Lower leg skin (tissue), 4 donors: Measurements from ENCODE around the gene HBA1. TPM values are rescaled to one million over a fixed set of nuclear protein-coding genes. Genes with fewer than 3 reads are reported as not detected.
"Not testable (repeated sequence)": the region's sequence is repeated elsewhere in the genome, so short reads cannot be mapped to it uniquely, and the experiment has no call there.

Source experiments
- DNase-seq, 2 donors: peaks; one replicate each; pipeline ENCODE4 v3.0.0-alpha.2; 2019; ENCODE audit warnings: low spot score in 2 of 2
- H3K4me3 ChIP-seq: fragments of 200-600 bp; sonication (generic); 2 replicates; pipeline ENCODE4 v1.5.1; 2017; ENCODE audit warnings: mild to moderate bottlenecking, low read depth; ENCODE audit not compliant: poor library complexity, severe bottlenecking
- POLR2A ChIP-seq, 2 donors: fragments of 450-650 bp; IDR thresholded peaks; one replicate each; pipeline ENCODE4 v1.6.1; 2016 to 2017; ENCODE audit warnings: antibody characterized with exemption in 2 of 2, mild to moderate bottlenecking in 1 of 2, moderate library complexity in 1 of 2
- WGBS, 2 donors: methylation state at CpG; one replicate each; pipeline ENCODE4 v1.1.5; 2018; 5-methylcytosine and 5-hydroxymethylcytosine counted together
- intact Hi-C: fragments of 100-400 bp; cut with DNase I; formaldehyde crosslinking; loops from one replicate; pipeline ENCODE4 v1.15.0; 2023; ENCODE audit warnings: low total_unique reads
- total RNA-seq, 4 donors: library from RNA; depleted of rRNA; stranded (reverse); fragments of >200 nt; gene quantifications; one replicate each; pipeline ENCODE4 v1.1.0, GENCODE V29; 2016
- TF ChIP-seq, protein P1 (sequence below), 3 donors: fragments of 450-650 bp; IDR thresholded peaks; one replicate each; pipeline ENCODE4 v1.5.1; 2016; ENCODE audit warnings: antibody characterized with exemption in 3 of 3, mild to moderate bottlenecking in 3 of 3, moderate library complexity in 2 of 3

The HBA1 gene
- total RNA-seq, 4 donors from 2014 or later = 2.5 to 474 (median 180) TPM

- H3K4me3 ChIP-seq = no peak overlapping the region
- 65 to 73% methylated on average over 7 of the region's 7 CpGs for WGBS, 2 donors
- intact Hi-C loops = no loop called here
- DNase-seq = no peak
- no peak for TF ChIP-seq POLR2A (IDR thresholded peaks at IDR 0.05)
- TF ChIP-seq, protein P1, sequence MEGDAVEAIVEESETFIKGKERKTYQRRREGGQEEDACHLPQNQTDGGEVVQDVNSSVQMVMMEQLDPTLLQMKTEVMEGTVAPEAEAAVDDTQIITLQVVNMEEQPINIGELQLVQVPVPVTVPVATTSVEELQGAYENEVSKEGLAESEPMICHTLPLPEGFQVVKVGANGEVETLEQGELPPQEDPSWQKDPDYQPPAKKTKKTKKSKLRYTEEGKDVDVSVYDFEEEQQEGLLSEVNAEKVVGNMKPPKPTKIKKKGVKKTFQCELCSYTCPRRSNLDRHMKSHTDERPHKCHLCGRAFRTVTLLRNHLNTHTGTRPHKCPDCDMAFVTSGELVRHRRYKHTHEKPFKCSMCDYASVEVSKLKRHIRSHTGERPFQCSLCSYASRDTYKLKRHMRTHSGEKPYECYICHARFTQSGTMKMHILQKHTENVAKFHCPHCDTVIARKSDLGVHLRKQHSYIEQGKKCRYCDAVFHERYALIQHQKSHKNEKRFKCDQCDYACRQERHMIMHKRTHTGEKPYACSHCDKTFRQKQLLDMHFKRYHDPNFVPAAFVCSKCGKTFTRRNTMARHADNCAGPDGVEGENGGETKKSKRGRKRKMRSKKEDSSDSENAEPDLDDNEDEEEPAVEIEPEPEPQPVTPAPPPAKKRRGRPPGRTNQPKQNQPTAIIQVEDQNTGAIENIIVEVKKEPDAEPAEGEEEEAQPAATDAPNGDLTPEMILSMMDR (IDR thresholded peaks at IDR 0.05) = no peak
These were observed 21.5 kb upstream of the HBA1 start for GRCh38 chr16:155031-155398.

DNA sequence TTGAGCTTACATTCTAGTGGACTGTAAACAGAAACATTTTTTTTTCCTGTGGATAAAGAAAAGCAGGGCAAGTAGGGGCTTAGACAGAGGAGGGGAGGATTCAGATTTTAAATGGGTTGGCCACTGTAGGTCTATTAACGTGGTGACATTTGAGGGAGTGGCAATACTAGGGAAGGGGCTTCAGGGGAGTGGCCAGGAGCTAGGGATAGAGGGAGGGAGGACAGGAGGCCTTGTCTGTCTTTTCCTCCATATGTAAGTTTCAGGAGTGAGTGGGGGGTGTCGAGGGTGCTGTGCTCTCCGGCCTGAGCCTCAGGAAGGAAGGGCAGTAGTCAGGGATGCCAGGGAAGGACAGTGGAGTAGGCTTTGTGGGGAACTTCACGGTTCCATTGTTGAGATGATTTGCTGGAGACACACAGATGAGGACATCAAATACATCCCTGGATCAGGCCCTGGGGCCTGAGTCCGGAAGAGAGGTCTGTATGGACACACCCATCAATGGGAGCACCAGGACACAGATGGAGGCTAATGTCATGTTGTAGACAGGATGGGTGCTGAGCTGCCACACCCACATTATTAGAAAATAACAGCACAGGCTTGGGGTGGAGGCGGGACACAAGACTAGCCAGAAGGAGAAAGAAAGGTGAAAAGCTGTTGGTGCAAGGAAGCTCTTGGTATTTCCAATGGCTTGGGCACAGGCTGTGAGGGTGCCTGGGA, 17.2 kb upstream of the HBA1 start:
- intact Hi-C loops = no loop called here
- TF ChIP-seq, protein P1 (IDR thresholded peaks at IDR 0.05) = no peak
- no peak for TF ChIP-seq POLR2A (IDR thresholded peaks at IDR 0.05)
- DNase-seq = no peak
- 38 to 45% methylated on average over 6 of the region's 6 CpGs for WGBS, 2 donors
- no peak overlapping the region for H3K4me3 ChIP-seq

DNA sequence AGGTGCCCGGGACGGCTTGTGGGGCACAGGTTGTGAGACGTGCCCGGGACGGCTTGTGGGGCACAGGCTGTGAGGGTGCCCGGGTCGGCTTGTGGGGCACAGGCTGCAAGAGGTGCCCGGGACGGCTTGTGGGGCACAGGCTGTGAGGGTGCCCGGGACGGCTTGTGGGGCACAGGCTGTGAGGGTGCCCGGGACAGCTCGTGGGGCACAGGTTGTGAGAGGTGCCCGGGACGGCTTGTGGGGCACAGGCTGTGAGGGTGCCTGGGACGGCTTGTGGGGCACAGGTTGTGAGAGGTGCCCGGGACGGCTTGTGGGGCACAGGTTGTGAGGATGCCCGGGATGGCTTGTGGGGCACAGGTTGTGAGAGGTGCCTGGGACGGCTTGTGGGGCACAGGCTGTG, 16.2 kb upstream of the HBA1 start:
- 65 to 72% methylated on average over 20 of the region's 20 CpGs for WGBS, 2 donors
- H3K4me3 ChIP-seq, intact Hi-C loops, DNase-seq: not testable (repeated sequence)

DNA sequence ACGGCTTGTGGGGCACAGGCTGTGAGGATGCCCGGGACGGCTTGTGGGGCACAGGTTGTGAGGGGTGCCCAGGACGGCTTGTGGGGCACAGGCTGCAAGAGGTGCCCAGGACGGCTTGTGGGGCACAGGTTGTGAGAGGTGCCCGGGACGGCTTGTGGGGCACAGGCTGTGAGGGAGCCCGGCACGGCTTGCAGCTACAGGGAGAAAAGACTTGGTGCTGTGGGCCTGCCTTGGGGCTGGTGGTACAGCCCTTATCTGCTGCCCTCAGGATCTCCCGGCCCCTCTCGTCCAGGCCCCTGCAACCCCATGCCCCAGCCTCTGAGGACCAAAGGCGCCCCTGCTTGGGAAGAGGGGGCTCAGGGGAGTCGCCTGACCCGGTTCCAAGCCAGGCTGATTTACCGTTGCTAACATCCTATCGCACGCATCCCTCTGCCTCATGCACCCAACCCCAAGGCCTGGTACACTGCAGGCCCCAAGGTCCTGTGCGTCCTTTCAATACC, 15.7 kb upstream of the HBA1 start:
- H3K4me3 ChIP-seq = no peak overlapping the region
- no peak for TF ChIP-seq POLR2A (IDR thresholded peaks at IDR 0.05)
- 61 to 73% methylated on average over 14 to 18 of the region's 18 CpGs for WGBS, 2 donors
- intact Hi-C loops = no loop called here
- no peak for DNase-seq

DNA sequence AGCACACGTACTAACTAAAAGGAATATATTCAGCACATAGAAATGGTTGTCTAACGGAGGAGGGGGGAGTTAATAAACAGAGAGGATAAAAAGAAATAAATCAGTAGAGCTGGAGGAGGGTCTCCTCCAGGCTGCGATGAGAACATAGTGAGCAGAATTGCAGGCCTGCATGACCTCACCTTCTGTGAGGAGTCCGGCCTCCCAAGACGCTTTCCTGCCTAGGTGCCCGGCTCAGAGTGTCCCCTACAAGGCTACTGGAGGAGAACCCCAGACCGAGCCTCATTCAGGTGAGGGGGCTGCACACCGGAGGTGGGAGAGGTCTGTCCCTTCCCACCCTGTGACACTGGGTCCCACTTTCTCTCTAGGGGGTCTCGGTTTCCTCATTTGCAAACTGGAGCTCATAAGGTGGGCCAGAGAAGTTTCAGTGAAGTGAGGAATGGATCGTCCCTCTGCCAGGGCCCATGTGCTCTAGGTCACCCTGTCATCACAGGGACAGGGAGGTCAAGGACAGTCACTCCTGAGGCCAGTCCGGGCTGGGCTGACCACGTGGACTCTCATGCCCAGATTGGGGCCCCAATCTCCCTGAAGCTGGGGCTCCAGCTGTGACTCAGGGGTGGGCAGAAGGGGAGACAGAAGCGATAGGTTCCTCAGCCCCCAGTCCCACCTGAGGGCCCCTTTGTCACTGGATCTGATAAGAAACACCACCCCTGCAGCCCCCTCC, 14.0 kb upstream of the HBA1 start:
- WGBS, 2 donors = 79 to 88% methylated on average over 13 of the region's 13 CpGs
- H3K4me3 ChIP-seq = no peak overlapping the region
- no peak for TF ChIP-seq POLR2A (IDR thresholded peaks at IDR 0.05)
- TF ChIP-seq, protein P1 (IDR thresholded peaks at IDR 0.05) = no peak
- DNase-seq = no peak
- intact Hi-C loops = no loop called here

DNA sequence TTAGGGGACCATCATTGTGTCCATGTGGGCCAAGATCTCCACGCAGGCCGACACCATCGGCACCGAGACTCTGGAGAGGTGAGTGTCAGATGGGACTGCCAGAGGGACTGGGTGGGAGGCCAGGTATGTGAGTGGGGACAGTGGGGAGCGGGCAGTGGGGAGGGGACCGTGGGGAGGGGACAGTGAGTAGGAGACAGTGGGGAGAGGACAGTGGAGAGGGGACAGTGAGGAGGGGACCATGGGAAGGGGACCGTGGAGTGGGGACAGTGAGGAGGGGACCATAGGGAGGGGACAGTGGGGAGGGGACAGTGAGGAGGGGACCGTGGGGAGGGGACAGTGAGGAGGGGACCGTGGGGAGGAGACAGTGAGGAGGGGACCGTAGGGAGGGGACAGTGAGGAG, 13.3 kb upstream of the HBA1 start:
- DNase-seq, H3K4me3 ChIP-seq, intact Hi-C loops: not testable (repeated sequence)
- 74 to 76% methylated on average over 10 of the region's 10 CpGs for WGBS, 2 donors

- DNase-seq, H3K4me3 ChIP-seq, intact Hi-C loops: not testable (repeated sequence)
- WGBS, 2 donors = 15 to 23% methylated on average over 2 to 3 of the region's 3 CpGs
These were observed 12.8 kb upstream of the HBA1 start for GRCh38 chr16:163696-164095.

DNA sequence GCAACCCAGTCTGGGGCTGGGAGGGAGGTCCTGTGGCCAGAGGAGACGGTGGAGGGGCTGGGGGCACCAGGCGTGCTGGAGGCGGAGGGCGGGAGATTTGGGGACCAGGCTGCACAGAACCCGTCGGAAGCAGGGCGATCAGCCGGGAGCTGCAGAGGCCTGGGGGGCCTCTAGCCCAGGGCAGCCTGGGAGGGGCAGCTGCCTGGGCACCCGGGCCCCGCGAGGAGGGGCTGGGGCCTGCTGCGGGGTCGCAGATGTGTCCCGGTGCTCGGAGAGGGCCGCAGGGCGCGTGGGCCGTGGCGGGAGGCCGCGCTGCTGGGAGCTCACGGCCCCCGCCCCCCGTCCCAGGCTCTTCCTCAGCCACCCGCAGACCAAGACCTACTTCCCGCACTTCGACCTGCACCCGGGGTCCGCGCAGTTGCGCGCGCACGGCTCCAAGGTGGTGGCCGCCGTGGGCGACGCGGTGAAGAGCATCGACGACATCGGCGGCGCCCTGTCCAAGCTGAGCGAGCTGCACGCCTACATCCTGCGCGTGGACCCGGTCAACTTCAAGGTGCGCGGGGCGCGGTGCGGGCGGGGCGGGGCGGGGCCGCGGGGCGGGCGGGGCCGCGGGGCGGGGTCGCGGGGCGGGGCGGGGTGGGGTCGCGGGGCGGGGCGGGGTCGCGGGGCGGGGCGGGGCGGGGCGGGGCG, 12.2 kb upstream of the HBA1 start:
- intact Hi-C loops, H3K4me3 ChIP-seq, DNase-seq: not testable (repeated sequence)
- no CpG with 5 or more reads among the region's 80 CpGs for WGBS, 2 donors
